HL-60/S4 treated with phorbol 12-myristate 13-acetate at 8.2 ng/mL for 4 days and 3 days (cell line): Measurements from ENCODE around the gene CAMKK2.
"Not testable (repeated sequence)": the region's sequence is repeated elsewhere in the genome, so short reads cannot be mapped to it uniquely, and the experiment has no call there.

ENCODE experiments used
- in situ Hi-C: fragments of 300-500 bp; cut with MboI; formaldehyde crosslinking; loops from 2 replicates; pipeline ENCODE4 v1.15.0; 2022; ENCODE audit warnings: low sequenced_read_pairs

Gene CAMKK2

GRCh38 chr12:121203482-121203881, 93.0 kb downstream of the CAMKK2 start:
- in situ Hi-C loops, result no loop called here

DNA sequence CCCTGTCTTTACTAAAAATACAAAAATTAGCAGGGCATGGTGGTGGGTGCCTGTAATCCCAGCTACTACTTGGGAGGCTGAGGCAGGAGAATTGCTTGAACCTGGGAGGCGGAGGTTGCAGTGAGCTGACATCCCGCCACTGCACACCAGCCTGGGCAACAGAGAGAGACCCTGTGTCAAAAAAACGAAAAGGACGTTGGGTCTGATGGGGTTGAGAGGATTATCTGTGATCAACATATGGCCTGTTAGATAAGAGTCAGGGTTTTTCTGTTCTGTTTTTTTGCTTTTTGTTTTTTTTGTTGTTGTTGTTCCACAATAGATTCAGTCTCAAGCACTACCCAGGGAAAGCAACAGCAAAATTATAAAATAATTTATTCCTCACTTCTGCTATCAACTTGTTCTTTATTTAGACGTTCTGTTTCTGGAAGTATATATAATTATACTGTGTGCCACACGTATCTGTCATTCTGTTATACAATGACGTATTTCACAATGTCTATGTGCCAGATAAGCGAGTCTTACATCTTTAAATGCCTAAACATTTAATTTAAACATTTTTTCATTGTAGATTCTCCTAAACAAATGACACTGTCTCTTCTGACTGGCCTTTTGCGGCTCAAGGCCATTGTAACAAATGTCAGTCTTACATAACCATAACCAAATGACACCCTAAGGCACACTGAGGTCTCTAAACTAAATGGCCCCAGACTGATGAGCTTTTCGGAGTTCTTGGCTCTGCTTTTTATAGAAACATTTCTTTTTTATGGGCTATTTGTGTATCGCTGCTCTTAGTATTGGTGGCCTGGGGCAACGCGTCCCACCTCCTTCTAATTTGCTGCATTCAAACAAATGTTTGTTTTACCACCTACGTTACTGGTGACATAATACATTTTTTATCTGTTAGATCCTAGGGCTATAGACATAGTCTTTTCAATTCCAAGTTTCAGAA, 93.8 kb downstream of the CAMKK2 start:
- in situ Hi-C loops, result no loop called here

- in situ Hi-C loops, result not testable (repeated sequence)
Measured at GRCh38 chr12:121201140-121201539, 95.4 kb downstream of the CAMKK2 start.

DNA sequence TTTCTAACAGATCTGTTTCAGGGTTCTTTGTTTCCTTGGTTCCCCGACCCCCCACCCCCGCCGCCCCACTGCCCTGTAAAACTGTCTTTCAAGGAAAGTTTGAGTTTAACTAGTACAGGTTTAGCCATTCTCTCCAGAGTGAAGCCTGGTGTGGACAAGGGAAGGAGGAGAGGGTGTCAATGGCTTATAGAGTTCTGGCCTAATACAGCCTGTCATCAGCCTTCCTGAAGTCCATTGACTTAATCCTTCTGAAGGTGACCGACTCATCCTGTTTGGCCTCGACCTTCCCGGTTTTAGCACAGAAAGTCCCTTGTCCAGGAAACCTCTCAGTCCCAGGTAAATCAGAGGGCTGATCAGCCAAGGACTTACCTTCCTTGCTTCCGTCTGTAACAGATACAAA, 97.6 kb downstream of the CAMKK2 start:
- in situ Hi-C loops, result no loop called here

GRCh38 chr12:121196902-121197301, 99.6 kb downstream of the CAMKK2 start:
- in situ Hi-C loops, result no loop called here

DNA sequence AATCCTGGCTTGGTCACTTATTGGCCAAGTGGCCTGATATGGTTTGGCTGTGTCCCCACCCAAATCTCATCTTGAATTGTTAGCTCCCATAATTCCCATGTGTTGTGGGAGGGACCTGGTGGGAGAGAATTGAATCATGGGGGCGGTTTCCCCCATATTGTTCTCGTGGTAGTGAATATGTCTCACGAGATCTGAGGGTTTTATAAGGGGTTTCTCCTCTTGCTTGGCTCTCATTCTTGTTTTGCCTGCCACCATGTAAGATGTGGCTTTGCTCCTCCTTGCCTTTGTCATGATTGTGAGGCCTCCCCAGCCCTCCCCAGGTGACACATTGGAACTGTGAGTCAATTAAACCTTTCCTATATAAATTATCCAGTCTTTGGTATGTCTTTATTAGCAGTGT, 105.4 kb downstream of the CAMKK2 start:
- in situ Hi-C loops, result no loop called here

DNA sequence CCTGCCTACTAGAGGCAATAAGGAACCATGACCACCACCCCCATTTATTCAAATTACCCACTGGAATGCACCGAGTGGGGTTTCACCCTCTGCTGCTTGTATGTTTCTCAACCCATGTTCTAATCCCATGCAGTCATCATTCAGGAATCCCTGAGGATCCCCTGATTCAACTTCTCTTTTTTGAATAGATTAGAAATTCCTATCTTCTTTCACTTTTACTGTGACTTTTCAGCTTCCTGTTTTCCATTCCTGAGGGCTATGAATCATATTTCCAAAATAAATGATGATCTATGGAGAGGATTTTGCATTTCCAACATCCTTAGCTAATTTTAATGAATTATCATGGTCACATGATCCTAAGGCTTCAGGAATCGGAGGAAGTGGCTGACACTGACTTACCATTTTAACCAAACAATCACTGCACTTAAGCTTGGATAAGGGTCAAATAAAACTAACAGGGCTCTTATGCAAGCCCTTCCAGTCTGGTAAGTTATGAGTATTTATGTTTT, 105.9 kb downstream of the CAMKK2 start:
- in situ Hi-C loops, result no loop called here

- in situ Hi-C loops, result no loop called here
Measured at GRCh38 chr12:121189619-121190155, 106.8 kb downstream of the CAMKK2 start.

GRCh38 chr12:121189131-121189530, 107.4 kb downstream of the CAMKK2 start:
- in situ Hi-C loops, result no loop called here

GRCh38 chr12:121188227-121188626, 108.3 kb downstream of the CAMKK2 start:
- in situ Hi-C loops, result no loop called here
